ENCODE data around the gene SPIRE2. TPM values are rescaled to one million over a fixed set of nuclear protein-coding genes. Genes with fewer than 3 reads are reported as not detected.
A peak's percentile ranks its signal among the peaks of the same experiment; 100 is the strongest.

SPIRE2 gene
- total and polyA plus RNA-seq, 2 of the 13 experiments (the other 11 are each of a cell fraction or from before 2014, with no cell fraction given), result 13.3 to 37.5 TPM

GRCh38 chr16:89842471-89843408 is 14.5 kb downstream of the SPIRE2 start (continued):
- TF ChIP-seq ZNF781 (CRISPR knock-in tag; IDR thresholded peaks at IDR 0.05; ENCODE audit: borderline replicate concordance, not compliant biosample characterization) (no peak), RELA (CRISPR knock-in tag; IDR thresholded peaks at IDR 0.05) (no peak), ZNF772 (CRISPR knock-in tag; IDR thresholded peaks at IDR 0.05) (no peak), ATRX (CRISPR knock-in tag; IDR thresholded peaks at IDR 0.05; ENCODE audit: borderline replicate concordance) (no peak), ZFP82 (CRISPR knock-in tag; IDR thresholded peaks at IDR 0.05; ENCODE audit: borderline replicate concordance) (no peak), ZNF660 (CRISPR knock-in tag; IDR thresholded peaks at IDR 0.05; ENCODE audit: borderline replicate concordance, low read depth) (no peak), ZNF557 (CRISPR knock-in tag; IDR thresholded peaks at IDR 0.05) (0 out of 2 replicates have a peak, but pooled peaks have one; percentile 24), ZNF7 (CRISPR knock-in tag; IDR thresholded peaks at IDR 0.05) (no peak), ZFX (CRISPR knock-in tag; IDR thresholded peaks at IDR 0.05; ENCODE audit: low read depth) (peak; percentile 45), FUBP1 (CRISPR knock-in tag; IDR thresholded peaks at IDR 0.05; ENCODE audit: borderline replicate concordance) (no peak), BCLAF1 (IDR thresholded peaks at IDR 0.05) (no peak), NFE2 (CRISPR knock-in tag; IDR thresholded peaks at IDR 0.05) (no peak), PHF21A (CRISPR knock-in tag; IDR thresholded peaks at IDR 0.05) (no peak), ATF5 (CRISPR knock-in tag; IDR thresholded peaks at IDR 0.05; ENCODE audit: low read depth) (no peak), KMT2A (CRISPR knock-in tag; IDR thresholded peaks at IDR 0.05) (no peak), REL (CRISPR knock-in tag; conservative IDR thresholded peaks at IDR 0.05) (no peak), NFAT5 (CRISPR knock-in tag; IDR thresholded peaks at IDR 0.05) (no peak)

All from HepG2 (cell line).